Right atrium auricular region (tissue), 2 donors: ENCODE measurements around the gene CDC25C. TPM values are rescaled to one million over a fixed set of nuclear protein-coding genes. Genes with fewer than 3 reads are reported as not detected.

Experiments used
- DNase-seq: peaks from one replicate; pipeline ENCODE4 v3.0.0-alpha.2; 2019; ENCODE audit warnings: low spot score
- H3K27ac ChIP-seq, 2 donors: fragments of 200-600 bp; sonication (generic); 1 replicate in 1 of 2; 2 replicates in 1 of 2; pipeline ENCODE4 v1.5.1; 2016 to 2019
- H3K27me3 ChIP-seq, 2 donors: fragments of 200-600 bp; sonication (generic); one replicate each; pipeline versions ENCODE4 v1.5.1 to v1.6.0; 2017 to 2019
- H3K36me3 ChIP-seq: fragments of 200-600 bp; sonication (generic); one replicate; pipeline ENCODE4 v1.5.1; 2016
- H3K4me1 ChIP-seq, 2 donors: fragments of 200-600 bp; sonication (generic); one replicate each; pipeline versions ENCODE4 v1.5.1 to v1.6.0; 2017 to 2019
- H3K4me3 ChIP-seq, 2 donors: fragments of 200-600 bp; sonication (generic); 1 replicate in 1 of 2; 2 replicates in 1 of 2; pipeline ENCODE4 v1.5.1; 2017 to 2019; ENCODE audit warnings: mild to moderate bottlenecking in 1 of 2, moderate library complexity in 1 of 2
- H3K9me3 ChIP-seq, 2 donors: fragments of 200-600 bp; sonication (generic); one replicate each; pipeline ENCODE4 v1.5.1; 2019
- CTCF ChIP-seq, 2 donors: fragments of 200-600 bp; sonication (generic); IDR thresholded peaks; one replicate each; pipeline ENCODE4 v1.5.1; 2019; ENCODE audit warnings: antibody characterized with exemption in 2 of 2
- total RNA-seq, 2 donors: library from RNA; depleted of rRNA; stranded (reverse); fragments of >200 nt; gene quantifications; one replicate each; pipeline ENCODE4 v1.1.0, GENCODE V29; 2016

The CDC25C gene
- total RNA-seq, 2 donors from 2014 or later, result 0.30 TPM; not detected in 1

GRCh38 chr5:138274189-138274853, 57.3 kb downstream of the CDC25C start, which contains the start of gene GFRA3:
Gene GFRA3 (minus strand): TSS chr5:138274621. CDS start chr5:138274424, 197 bp downstream.
- TF ChIP-seq CTCF (IDR thresholded peaks at IDR 0.05), result no peak
- DNase-seq, result no peak
- Histone ChIP-seq H3K4me3 (peak within 1 kb of the TSS; percentile 36 to 50), H3K4me1 (peaks cover 0 to 19% of the 10 kb centered on the region in 2 donors), H3K27ac (no peak within 1 kb of the TSS), H3K9me3 (no peaks in the 10 kb centered on the region), H3K27me3 (no peaks in the 10 kb centered on the region), H3K36me3 (no peaks in the 10 kb centered on the region)

GRCh38 chr5:138273834-138274188, 57.8 kb downstream of the CDC25C start:
- no peak for TF ChIP-seq CTCF (IDR thresholded peaks at IDR 0.05)
- no peak overlapping the region for H3K27ac ChIP-seq
- H3K27me3 ChIP-seq, result no peaks in the 10 kb centered on the region
- peak overlapping the region; percentile 36 to 50 for H3K4me3 ChIP-seq
- DNase-seq, result no peak
- peaks cover 0 to 19% of the 10 kb centered on the region in 2 donors for H3K4me1 ChIP-seq
- no peaks in the 10 kb centered on the region for H3K36me3 ChIP-seq
- H3K9me3 ChIP-seq, result no peaks in the 10 kb centered on the region

- Histone ChIP-seq H3K4me1 (peaks cover 0 to 19% of the 10 kb centered on the region in 2 donors), H3K9me3 (no peaks in the 10 kb centered on the region), H3K27me3 (no peaks in the 10 kb centered on the region), H3K4me3 (no peak overlapping the region), H3K36me3 (no peaks in the 10 kb centered on the region), H3K27ac (no peak overlapping the region)
- no peak for TF ChIP-seq CTCF (IDR thresholded peaks at IDR 0.05)
- DNase-seq, result no peak
These were observed 58.9 kb downstream of the CDC25C start for GRCh38 chr5:138272681-138273080.

- Histone ChIP-seq H3K27ac (no peak overlapping the region), H3K9me3 (no peaks in the 10 kb centered on the region), H3K27me3 (no peaks in the 10 kb centered on the region), H3K36me3 (no peaks in the 10 kb centered on the region), H3K4me1 (peaks cover 0 to 19% of the 10 kb centered on the region in 2 donors), H3K4me3 (no peak overlapping the region)
- no peak for TF ChIP-seq CTCF (IDR thresholded peaks at IDR 0.05)
- DNase-seq, result no peak
These were observed 60.3 kb downstream of the CDC25C start for GRCh38 chr5:138271281-138271680.

- Histone ChIP-seq H3K27ac (no peak overlapping the region), H3K9me3 (no peaks in the 10 kb centered on the region), H3K4me1 (no peaks in the 10 kb centered on the region), H3K4me3 (no peak overlapping the region), H3K36me3 (no peaks in the 10 kb centered on the region), H3K27me3 (no peaks in the 10 kb centered on the region)
- no peak for TF ChIP-seq CTCF (IDR thresholded peaks at IDR 0.05)
- DNase-seq, result no peak
These were observed 67.4 kb downstream of the CDC25C start for GRCh38 chr5:138264183-138264582.

GRCh38 chr5:138263581-138263980, 68.0 kb downstream of the CDC25C start:
- TF ChIP-seq CTCF (IDR thresholded peaks at IDR 0.05), result no peak
- DNase-seq, result no peak
- H3K27ac ChIP-seq, result no peak overlapping the region
- H3K36me3 ChIP-seq, result no peaks in the 10 kb centered on the region
- H3K4me3 ChIP-seq, result no peak overlapping the region
- no peaks in the 10 kb centered on the region for H3K9me3 ChIP-seq
- H3K4me1 ChIP-seq, result no peaks in the 10 kb centered on the region
- H3K27me3 ChIP-seq, result no peaks in the 10 kb centered on the region
